T1000 (cell line): ENCODE measurements around the gene CHD6.

ENCODE experiments used
- DNase-seq: peaks from one replicate; lab custom pipeline; 2025; ENCODE audit warnings: mixed read lengths; lab: John Stamatoyannopoulos, UW

Gene CHD6

GRCh38 chr20:41507436-41507835 is 110.7 kb downstream of the CHD6 start:
- DNase-seq = no peak

- DNase-seq = no peak
These were observed 111.8 kb downstream of the CHD6 start for GRCh38 chr20:41506192-41506915.

GRCh38 chr20:41505184-41505583 is 113.0 kb downstream of the CHD6 start:
- DNase-seq = no peak

- DNase-seq = no peak
These were observed 116.8 kb downstream of the CHD6 start for GRCh38 chr20:41501376-41501775.

- DNase-seq = no peak
These were observed 118.0 kb downstream of the CHD6 start for GRCh38 chr20:41499961-41500725.

GRCh38 chr20:41499064-41499463 is 119.1 kb downstream of the CHD6 start:
- DNase-seq = no peak

- no peak for DNase-seq
These were observed 120.8 kb downstream of the CHD6 start for GRCh38 chr20:41497186-41497895.

- DNase-seq = no peak
These were observed 123.7 kb downstream of the CHD6 start for GRCh38 chr20:41494451-41494850.

- no peak for DNase-seq
These were observed 134.6 kb downstream of the CHD6 start for GRCh38 chr20:41483553-41483930.

- no peak for DNase-seq
These were observed 135.3 kb downstream of the CHD6 start for GRCh38 chr20:41482647-41483552.

- DNase-seq = no peak
These were observed 138.0 kb downstream of the CHD6 start for GRCh38 chr20:41480054-41480770.

GRCh38 chr20:41479113-41479512 is 139.1 kb downstream of the CHD6 start:
- no peak for DNase-seq

- no peak for DNase-seq
These were observed 140.2 kb downstream of the CHD6 start for GRCh38 chr20:41478026-41478425.

- no peak for DNase-seq
These were observed 141.7 kb downstream of the CHD6 start for GRCh38 chr20:41476446-41476845.

- DNase-seq = no peak
These were observed 142.2 kb downstream of the CHD6 start for GRCh38 chr20:41476013-41476441.

GRCh38 chr20:41475503-41475902 is 142.7 kb downstream of the CHD6 start:
- no peak for DNase-seq

- no peak for DNase-seq
These were observed 147.6 kb downstream of the CHD6 start for GRCh38 chr20:41470362-41471095.

- DNase-seq = no peak
These were observed 148.3 kb downstream of the CHD6 start for GRCh38 chr20:41469868-41470267.

- DNase-seq = no peak
These were observed 149.1 kb downstream of the CHD6 start for GRCh38 chr20:41468994-41469600.

- DNase-seq = no peak
These were observed 150.5 kb downstream of the CHD6 start for GRCh38 chr20:41467690-41468089.
